IPS-18c (cell line): Measurements from ENCODE around the gene SLC9A1.
"Not testable (repeated sequence)": the region's sequence is repeated elsewhere in the genome, so short reads cannot be mapped to it uniquely, and the experiment has no call there.

Source experiments
- H3K4me3 ChIP-seq: 2 replicates; pipeline ENCODE4 v1.7.0; 2013; ENCODE audit warnings: low read depth, mild to moderate bottlenecking, low read length, moderate library complexity; ENCODE audit not compliant: insufficient read depth
- H3K9me3 ChIP-seq: one replicate; pipeline ENCODE4 v1.6.1; 2013; ENCODE audit warnings: mild to moderate bottlenecking, low read length, moderate library complexity; ENCODE audit not compliant: control insufficient read depth, insufficient read depth

The SLC9A1 gene

GRCh38 chr1:27154991-27155781 lies at the start of gene SLC9A1:
Gene SLC9A1, minus strand, starts transcription at chr1:27155125. Its CDS starts 791 bp downstream, at chr1:27154334.
- Histone ChIP-seq H3K9me3 (no peaks in the 10 kb centered on the region), H3K4me3 (peak within 1 kb of the TSS; percentile 72)

DNA sequence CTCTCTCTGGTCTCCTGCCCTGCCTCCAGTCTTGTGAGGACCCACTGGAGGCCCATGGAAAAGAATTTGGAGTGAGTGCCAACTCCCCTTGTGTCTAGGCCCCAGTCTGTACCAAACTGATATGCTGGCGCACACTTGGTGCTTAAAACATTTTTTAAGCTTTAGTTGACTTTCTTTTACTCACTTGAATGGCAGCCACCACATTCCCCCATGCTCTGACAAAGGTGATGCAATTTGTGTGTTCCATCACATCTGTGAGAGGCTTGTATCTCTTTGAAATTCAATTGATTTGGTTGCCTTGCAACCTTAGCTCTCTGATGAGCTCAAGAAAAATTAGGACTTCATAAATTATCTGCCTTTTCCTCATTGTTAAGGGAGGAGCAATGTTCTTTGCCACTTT lies 49.0 kb upstream of the SLC9A1 start:
- Histone ChIP-seq H3K4me3 (no peak overlapping the region), H3K9me3 (no peaks in the 10 kb centered on the region)

DNA sequence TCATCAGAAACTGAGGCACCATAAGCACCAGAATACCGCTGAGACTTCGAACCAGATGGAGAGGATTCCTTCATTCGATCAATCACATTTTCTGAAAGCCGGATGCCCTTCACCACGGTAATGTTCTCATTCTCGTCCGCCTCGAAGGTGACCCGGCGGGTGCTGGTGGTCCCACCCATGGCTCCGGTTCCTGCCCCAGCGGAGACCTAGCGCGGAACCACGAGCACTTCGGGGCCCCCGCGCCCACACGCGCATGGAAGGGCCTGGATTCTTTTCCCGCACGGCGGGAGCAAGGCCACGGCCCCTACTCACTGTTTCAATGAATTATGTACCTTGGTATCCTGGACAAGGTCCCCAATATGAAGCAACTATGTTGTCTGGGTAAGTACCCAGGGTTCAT lies 46.4 kb upstream of the SLC9A1 start:
- no peaks in the 10 kb centered on the region for H3K9me3 ChIP-seq
- no peak overlapping the region for H3K4me3 ChIP-seq

- no peak overlapping the region for H3K4me3 ChIP-seq
- H3K9me3 ChIP-seq, result no peaks in the 10 kb centered on the region
These were observed 38.3 kb upstream of the SLC9A1 start for GRCh38 chr1:27193194-27193593.

DNA sequence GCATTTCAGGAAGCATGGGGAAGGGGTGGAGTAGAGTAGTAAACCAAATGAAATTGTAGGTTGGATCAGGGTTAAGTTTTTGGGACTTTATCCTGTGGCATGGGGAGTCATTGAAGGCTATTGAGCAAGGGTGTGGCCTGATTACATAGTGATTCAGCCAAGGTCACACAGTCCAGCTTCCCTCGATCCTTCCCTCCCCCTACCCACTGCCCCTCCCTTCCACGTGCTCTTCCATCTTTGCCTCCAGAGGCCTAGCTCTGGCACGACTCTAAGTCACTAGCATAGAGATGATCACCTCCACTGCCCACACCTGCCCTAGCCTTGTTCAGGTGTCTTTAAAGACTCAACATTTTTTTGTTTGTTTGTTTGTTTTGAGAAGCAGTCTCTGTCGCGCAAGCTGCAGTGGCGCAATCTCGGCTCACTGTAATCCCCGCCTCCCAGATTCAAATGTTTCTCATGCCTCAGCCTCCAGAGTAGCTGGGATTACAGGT lies 37.2 kb upstream of the SLC9A1 start:
- no peak overlapping the region for H3K4me3 ChIP-seq

GRCh38 chr1:27184665-27185064 lies 29.7 kb upstream of the SLC9A1 start:
- not testable (repeated sequence) for H3K9me3 ChIP-seq, H3K4me3 ChIP-seq

More for the DNA sequence above, 37.2 kb upstream of the SLC9A1 start:
- H3K9me3 ChIP-seq, result no peaks in the 10 kb centered on the region

GRCh38 chr1:27179979-27180378 lies 25.1 kb upstream of the SLC9A1 start:
- Histone ChIP-seq H3K9me3 (peaks cover 9% of the 10 kb centered on the region), H3K4me3 (no peak overlapping the region)

DNA sequence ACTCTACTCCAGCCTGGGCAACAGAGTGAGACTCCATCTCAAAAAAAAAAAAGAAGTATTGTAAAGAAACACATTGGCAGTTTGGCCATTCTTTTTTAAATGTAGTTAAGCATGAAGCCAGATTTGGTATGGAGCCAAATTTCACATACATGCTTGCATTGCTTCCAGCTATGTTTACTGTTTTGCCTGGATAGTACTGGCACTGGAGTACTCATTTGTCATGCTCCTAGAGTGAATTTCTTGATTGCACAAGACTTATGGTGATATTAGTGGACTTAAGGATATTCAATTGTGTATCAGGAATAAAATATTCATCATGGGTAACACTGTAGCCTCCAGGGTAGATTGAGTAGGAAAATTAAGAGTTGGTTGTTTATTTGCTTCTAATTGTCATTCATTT lies 24.5 kb upstream of the SLC9A1 start:
- peaks cover 9% of the 10 kb centered on the region for H3K9me3 ChIP-seq
- H3K4me3 ChIP-seq, result no peak overlapping the region

GRCh38 chr1:27176954-27177353 lies 22.0 kb upstream of the SLC9A1 start:
- H3K4me3 ChIP-seq, result no peak overlapping the region
- peaks cover 2% of the 10 kb centered on the region for H3K9me3 ChIP-seq

GRCh38 chr1:27176323-27176722 lies 21.4 kb upstream of the SLC9A1 start:
- Histone ChIP-seq H3K9me3 (peaks cover 2% of the 10 kb centered on the region), H3K4me3 (no peak overlapping the region)

GRCh38 chr1:27172992-27173391 lies 18.1 kb upstream of the SLC9A1 start:
- not testable (repeated sequence) for H3K9me3 ChIP-seq, H3K4me3 ChIP-seq

GRCh38 chr1:27166929-27167328 lies 12.0 kb upstream of the SLC9A1 start:
- H3K9me3 ChIP-seq, result no peaks in the 10 kb centered on the region
- H3K4me3 ChIP-seq, result no peak overlapping the region

- Histone ChIP-seq H3K9me3 (no peaks in the 10 kb centered on the region), H3K4me3 (no peak overlapping the region)
These were observed 11.5 kb upstream of the SLC9A1 start for GRCh38 chr1:27166351-27166802.

- H3K9me3 ChIP-seq, result no peaks in the 10 kb centered on the region
- no peak overlapping the region for H3K4me3 ChIP-seq
These were observed 8.2 kb upstream of the SLC9A1 start for GRCh38 chr1:27163093-27163492.

DNA sequence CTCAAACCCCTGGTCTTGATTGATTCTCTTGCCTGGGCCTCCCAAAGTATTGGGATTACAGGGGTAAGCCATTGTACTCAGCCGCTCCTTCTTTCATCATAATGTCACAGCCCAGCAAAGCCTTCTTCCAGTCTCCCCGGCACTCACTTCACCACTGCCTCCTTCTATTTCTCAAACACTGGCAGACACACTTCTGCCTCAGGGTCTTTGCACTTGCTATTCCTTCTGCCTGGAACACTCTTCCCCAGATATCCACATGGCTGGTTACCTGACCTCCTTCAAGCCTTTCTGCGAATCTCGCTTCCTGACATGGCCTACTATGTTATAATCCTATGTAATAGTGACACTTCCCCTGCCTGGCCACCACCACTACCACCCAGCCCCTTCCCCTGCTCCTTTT lies 7.2 kb upstream of the SLC9A1 start:
- Histone ChIP-seq H3K9me3 (no peaks in the 10 kb centered on the region), H3K4me3 (no peak overlapping the region)

GRCh38 chr1:27161594-27161993 lies 6.7 kb upstream of the SLC9A1 start:
- no peak overlapping the region for H3K4me3 ChIP-seq
- H3K9me3 ChIP-seq, result no peaks in the 10 kb centered on the region

DNA sequence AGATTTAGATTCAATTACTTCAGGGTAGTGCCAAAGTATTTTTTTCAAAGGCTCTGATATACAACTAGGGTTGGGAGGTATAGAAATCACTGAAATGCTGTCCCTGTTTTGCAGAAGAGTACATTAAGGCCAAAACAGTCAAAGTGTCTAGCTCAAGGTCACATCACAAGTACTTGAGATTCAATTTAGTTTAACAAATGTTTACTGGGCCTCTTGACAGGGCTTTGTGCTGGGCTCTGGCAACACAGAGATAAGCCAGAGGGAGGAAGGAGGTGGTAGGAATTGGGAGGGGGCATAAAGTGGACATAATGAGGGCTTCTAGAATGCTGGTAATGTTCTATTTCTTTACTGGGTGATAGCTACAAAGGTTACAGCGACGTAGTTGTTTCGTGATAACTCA lies 2.3 kb upstream of the SLC9A1 start:
- H3K4me3 ChIP-seq, result no peak overlapping the region; the same call in 1 of the 2 replicates
- H3K9me3 ChIP-seq, result no peaks in the 10 kb centered on the region

GRCh38 chr1:27154469-27154990 lies 395 bp downstream of the SLC9A1 start:
- Histone ChIP-seq H3K4me3 (peak overlapping the region; percentile 72), H3K9me3 (no peaks in the 10 kb centered on the region)
